GM12878 (cell line): ENCODE data around the gene RAB26. TPM values are rescaled to one million over a fixed set of nuclear protein-coding genes. Genes with fewer than 3 reads are reported as not detected.
"Not testable (repeated sequence)": the region's sequence is repeated elsewhere in the genome, so short reads cannot be mapped to it uniquely, and the experiment has no call there.

Experiments
- ATAC-seq: fragments of 200-7000 bp; cut with Tn5 transposase; 3 replicates; pipeline ENCODE4 v1.9.1; 2020; ENCODE audit warnings: mild to moderate bottlenecking, moderate library complexity
- BruUV-seq: library from RNA; stranded (reverse); fragments of 400-500 nt; replicated peaks from 2 replicates; lab custom pipeline; 2021; lab: Mats Ljungman, UMichigan
- CTCF ChIA-PET: fragments of 300-600 bp; sonication (Branson Sonifier 250); formaldehyde crosslinking; extraction: SDS; loops from one replicate; lab custom pipeline; 2021; ENCODE audit warnings: inconsistent platforms; lab: Yijun Ruan, JAX
- POLR2A ChIA-PET: fragments of 350-600 bp; formaldehyde crosslinking; extraction: SDS; loops from one replicate; lab custom pipeline; 2021; ENCODE audit warnings: inconsistent platforms; lab: Charles Lee
- RAD21 ChIA-PET: fragments of 300-600 bp; sonication (Branson Sonifier 250); formaldehyde crosslinking; loops from one replicate; lab custom pipeline; 2023; ENCODE audit warnings: antibody characterized with exemption; ENCODE audit not compliant: unreplicated experiment; lab: Charles Lee
- SMC1A ChIA-PET: fragments of 300-600 bp; sonication (Branson Sonifier 250); formaldehyde crosslinking; loops from one replicate; lab custom pipeline; 2023; ENCODE audit not compliant: unreplicated experiment, uncharacterized antibody; lab: Charles Lee
- DNase-seq: peaks from one replicate; pipeline ENCODE4 v3.0.0-alpha.2; 2011; ENCODE audit warnings: low read depth, low spot score
- FAIRE-seq: peaks from 3 replicates; lab custom pipeline; 2011; peaks lifted over from hg19 to GRCh38; lab: Jason Lieb, UNC
- H2AFZ ChIP-seq: 2 replicates; pipeline ENCODE4 v1.6.0; 2011; ENCODE audit warnings: low read depth, low read length, control low read depth; ENCODE audit not compliant: control insufficient read depth
- H3K27ac ChIP-seq: 2 replicates; pipeline ENCODE4 v1.5.1; 2011; ENCODE audit warnings: control low read depth; ENCODE audit not compliant: control insufficient read depth, insufficient read depth
- H3K27me3 ChIP-seq, 2 experiments: replicated peaks in 1 of 2; 2 replicates each; pipeline versions ENCODE4 v1.6.0 to v1.6.1; 2011; ENCODE audit warnings: low read length in 1 of 2; ENCODE audit not compliant: control insufficient read depth in 2 of 2, insufficient read depth in 2 of 2
- H3K36me3 ChIP-seq, 2 experiments: 2 replicates each; pipeline ENCODE4 v1.5.1; 2011; ENCODE audit warnings: low read length in 1 of 2; ENCODE audit not compliant: control insufficient read depth in 2 of 2, insufficient read depth in 2 of 2
- H3K4me1 ChIP-seq: 2 replicates; pipeline ENCODE4 v1.6.1; 2011; ENCODE audit warnings: mild to moderate bottlenecking, low read length, moderate library complexity, mixed read lengths; ENCODE audit not compliant: control insufficient read depth, insufficient read depth
- H3K4me2 ChIP-seq: 2 replicates; pipeline ENCODE4 v1.6.0; 2011; ENCODE audit warnings: control low read depth; ENCODE audit not compliant: control insufficient read depth, insufficient read depth
- H3K4me3 ChIP-seq: fragments of 200-600 bp; sonication (generic); 2 replicates; pipeline ENCODE4 v1.5.1; 2016
- H3K79me2 ChIP-seq: 2 replicates; pipeline ENCODE4 v1.6.0; 2011; ENCODE audit warnings: low read length; ENCODE audit not compliant: control insufficient read depth, insufficient read depth
- H3K9ac ChIP-seq: 2 replicates; pipeline ENCODE4 v1.8.0; 2011; ENCODE audit warnings: low read length, control low read depth, mixed read lengths; ENCODE audit not compliant: control insufficient read depth, insufficient read depth
- H3K9me3 ChIP-seq: replicated peaks from 3 replicates; pipeline ENCODE4 v1.5.1; 2011; ENCODE audit warnings: mild to moderate bottlenecking, low read length; ENCODE audit not compliant: control insufficient read depth, insufficient read depth
- H4K20me1 ChIP-seq: 2 replicates; pipeline ENCODE4 v1.6.0; 2011; ENCODE audit not compliant: control insufficient read depth, insufficient read depth
- BCL11A ChIP-seq: IDR thresholded peaks from 2 replicates; pipeline ENCODE4 v1.6.1; 2011; ENCODE audit warnings: low read depth, low read length
- BHLHE40 ChIP-seq, 2 experiments: fragments of 450-650 bp in 1 of 2; IDR thresholded peaks; 2 replicates each; pipeline ENCODE4 v1.6.1; 2011 to 2017; ENCODE audit warnings: low read depth in 2 of 2, borderline replicate concordance in 1 of 2, improper control_type of control experiment in 1 of 2, low read length in 1 of 2, mild to moderate bottlenecking in 1 of 2
- CBX3 ChIP-seq: fragments of 200-600 bp; sonication (generic); IDR thresholded peaks from 2 replicates; pipeline ENCODE4 v1.6.1; 2016; ENCODE audit warnings: low read depth, borderline replicate concordance
- CHD2 ChIP-seq: IDR thresholded peaks from 2 replicates; pipeline ENCODE4 v1.6.1; 2011; ENCODE audit warnings: low read depth, low read length, improper control_type of control experiment, borderline replicate concordance
- CREB1 ChIP-seq: IDR thresholded peaks from 2 replicates; pipeline ENCODE4 v1.6.1; 2012; ENCODE audit warnings: low read depth, mild to moderate bottlenecking, inconsistent platforms
- CREM ChIP-seq: IDR thresholded peaks from 2 replicates; pipeline ENCODE4 v1.6.1; 2014; ENCODE audit warnings: antibody characterized with exemption, low read depth
- EED ChIP-seq: sonication (generic); IDR thresholded peaks from 2 replicates; pipeline ENCODE4 v1.6.1; 2016; ENCODE audit warnings: antibody characterized with exemption, low read depth
- HCFC1 ChIP-seq: fragments of 150-350 bp; IDR thresholded peaks from 2 replicates; pipeline ENCODE4 v1.6.1; 2014; ENCODE audit warnings: low read length
- NR2C1 ChIP-seq: fragments of 450-650 bp; IDR thresholded peaks from 2 replicates; pipeline ENCODE4 v1.6.1; 2017; ENCODE audit warnings: antibody characterized with exemption, mild to moderate bottlenecking, moderate library complexity
- RAD21 ChIP-seq: IDR thresholded peaks from 2 replicates; pipeline ENCODE4 v1.6.1; 2011; ENCODE audit warnings: mild to moderate bottlenecking, low read depth, low read length, moderate library complexity; ENCODE audit not compliant: insufficient read depth
- RBBP5 ChIP-seq: fragments of 200-600 bp; sonication (generic); conservative IDR thresholded peaks from 2 replicates; pipeline ENCODE4 v1.6.1; 2016
- SPI1 ChIP-seq: IDR thresholded peaks from 2 replicates; pipeline ENCODE4 v1.6.1; 2011; ENCODE audit warnings: low read depth, mild to moderate bottlenecking, low read length, moderate library complexity, borderline replicate concordance; ENCODE audit not compliant: insufficient read depth
- SREBF2 ChIP-seq: IDR thresholded peaks from 2 replicates; pipeline ENCODE4 v1.6.1; 2012; ENCODE audit warnings: mild to moderate bottlenecking, low read length
- TBL1XR1 ChIP-seq: IDR thresholded peaks from 2 replicates; pipeline ENCODE4 v1.6.1; 2012; ENCODE audit warnings: low read depth, low read length, improper control_type of control experiment
- ZNF622 ChIP-seq: fragments of 450-650 bp; IDR thresholded peaks from 2 replicates; pipeline ENCODE4 v1.6.1; 2017; ENCODE audit warnings: mild to moderate bottlenecking, inconsistent platforms
- ZZZ3 ChIP-seq: IDR thresholded peaks from 2 replicates; pipeline ENCODE4 v1.6.1; 2011; ENCODE audit warnings: low read depth; ENCODE audit not compliant: control insufficient read depth, insufficient read length
- WGBS: methylation state at CpG from one replicate; pipeline ENCODE4 v1.1.6; 2016; ENCODE audit warnings: low lambda C conversion rate; ENCODE audit not compliant: insufficient replicate concordance, insufficient coverage; ENCODE audit errors: missing lambda C conversion rate; 5-methylcytosine and 5-hydroxymethylcytosine counted together
- in situ Hi-C: fragments of 300-500 bp; cut with MboI; formaldehyde crosslinking; loops from 9 replicates; pipeline ENCODE4 v1.14.3; 2018; ENCODE audit warnings: mixed read lengths
- intact Hi-C: fragments of 100-400 bp; cut with micrococcal nuclease; formaldehyde crosslinking; loops from one replicate; pipeline ENCODE4 v1.14.2; 2022; ENCODE audit not compliant: unreplicated experiment
- polyA plus RNA-seq, 11 experiments: library from polyadenylated mRNA; depleted of rRNA in 4 of 11; unstranded in 6 of 11; stranded (reverse) in 5 of 11; fragments of >200 nt; fragmentation: Nextera tagmentation in 4 of 11; fragmentation: Illumina TruSeq in 1 of 11; extraction: Ambion mirVana in 4 of 11; extraction: Trizol in 1 of 11; gene quantifications; 1 replicate in 1 of 11; 2 replicates in 10 of 11; pipeline versions ENCODE4 v1.2.1 to v1.2.3, GENCODE V29; 2011 to 2016; ENCODE audit warnings: inconsistent platforms in 2 of 11, missing spikeins in 2 of 11, low read depth in 1 of 11
- total RNA-seq, 4 experiments: library from RNA; depleted of rRNA in 3 of 4; stranded (reverse); fragments of >200 nt in 3 of 4; fragmentation: Illumina TruSeq in 1 of 4; extraction: Trizol in 1 of 4; gene quantifications; 2 replicates each; pipeline versions ENCODE4 v1.2.1 to v1.2.3, GENCODE V29; 2013 to 2021
- TF ChIP-seq, protein P1 (sequence below), 3 experiments: IDR thresholded peaks in 2 of 3; conservative IDR thresholded peaks in 1 of 3; 2 replicates each; pipeline ENCODE4 v1.5.1; 2011; ENCODE audit warnings: low read depth in 3 of 3, low read length in 3 of 3, mild to moderate bottlenecking in 3 of 3, control low read depth in 2 of 3, moderate library complexity in 2 of 3, inconsistent platforms in 1 of 3, mixed read lengths in 1 of 3; ENCODE audit not compliant: control insufficient read depth in 2 of 3, insufficient read depth in 1 of 3; ENCODE audit errors: extremely low read depth in 1 of 3

Gene RAB26
- total and polyA plus RNA-seq, 10 of the 15 experiments (the other 5 are each of a cell fraction or from before 2014, with no cell fraction given): 0.13 to 4.5 (median 0.33) TPM; not detected in 1

DNA sequence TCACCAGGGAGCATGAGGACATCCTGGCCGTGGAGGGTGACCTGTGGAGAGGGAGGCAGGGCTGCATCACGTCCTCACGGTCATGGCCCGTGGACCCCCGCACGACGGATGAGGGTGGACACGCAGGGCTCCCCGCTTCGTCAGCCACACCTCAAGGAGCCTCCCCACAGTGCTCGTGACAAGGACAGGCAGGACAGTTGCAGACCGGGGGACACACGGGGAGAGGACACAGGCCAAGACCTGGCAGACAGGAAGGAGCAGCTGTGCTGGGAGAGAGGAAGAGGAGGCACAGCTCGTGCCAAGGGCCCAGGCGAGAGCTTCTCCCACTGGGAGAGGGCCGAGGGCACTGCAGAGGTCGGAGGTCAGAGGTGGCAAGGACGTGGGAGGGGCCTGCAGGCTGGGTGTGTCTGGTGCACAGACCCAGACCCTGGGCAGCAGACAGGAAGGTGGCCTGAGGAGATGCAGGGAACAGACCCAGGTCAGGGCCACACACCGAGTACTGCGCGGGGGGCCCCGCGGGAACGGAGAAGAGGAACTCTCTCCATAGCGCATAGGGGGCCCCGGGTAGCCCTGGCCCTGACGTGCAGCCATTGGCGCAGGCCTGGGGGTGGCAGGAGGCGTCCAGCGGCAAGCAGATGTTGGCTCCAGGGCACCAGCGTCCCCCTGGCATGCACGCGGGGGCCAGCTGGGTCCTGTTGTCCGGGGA, 33.4 kb upstream of the RAB26 start:
- CTCF ChIA-PET, BruUV-seq, H3K4me2 ChIP-seq, H3K9ac ChIP-seq, DNase-seq, H3K9me3 ChIP-seq, H3K27me3 ChIP-seq, H4K20me1 ChIP-seq, POLR2A ChIA-PET, H3K27ac ChIP-seq, intact Hi-C loops, H3K79me2 ChIP-seq, ATAC-seq, SMC1A ChIA-PET, H2AFZ ChIP-seq, in situ Hi-C loops, RAD21 ChIA-PET, H3K36me3 ChIP-seq, H3K4me3 ChIP-seq, FAIRE-seq, H3K4me1 ChIP-seq: not testable (repeated sequence)
- 91% methylated on average over 23 of the region's 34 CpGs for WGBS

DNA sequence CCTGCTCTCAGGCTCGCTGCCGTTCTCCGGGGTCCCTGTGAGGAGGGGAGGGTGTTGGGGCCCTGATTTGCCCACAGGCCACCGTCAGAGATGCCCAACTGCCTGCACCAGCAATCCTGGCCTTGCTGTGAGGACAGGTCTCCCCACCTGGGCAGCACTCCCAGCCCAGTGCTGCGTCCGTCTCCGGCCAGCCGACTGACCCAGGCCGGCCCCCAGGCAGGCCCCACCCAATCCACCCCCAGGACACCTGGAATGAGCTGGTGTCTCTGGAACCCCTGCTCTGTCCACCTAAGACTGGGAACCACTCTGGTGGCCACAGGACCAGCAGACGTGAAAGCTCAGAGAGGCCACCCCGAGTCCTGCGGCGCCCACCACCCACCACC, 32.8 kb upstream of the RAB26 start:
- intact Hi-C loops: no loop called here
- ChIA-PET CTCF (no interaction called here), POLR2A (no interaction called here), SMC1A (no interaction called here), RAD21 (no interaction called here)
- no TSS peak for BruUV-seq
- H4K20me1 ChIP-seq: no peaks in the 10 kb centered on the region
- in situ Hi-C loops: no loop called here
- WGBS: 93% methylated on average over 10 of the region's 13 CpGs
- no peak for FAIRE-seq
- H3K9me3 ChIP-seq: no peaks in the 10 kb centered on the region
- H3K36me3 ChIP-seq: no peaks in the 10 kb centered on the region; a peak in 1 of 4 replicates
- no peaks in the 10 kb centered on the region for H3K79me2 ChIP-seq
- H3K27me3 ChIP-seq: no peaks in the 10 kb centered on the region
- no peak overlapping the region for H3K27ac ChIP-seq
- DNase-seq: no peak
- no peak overlapping the region for H3K9ac ChIP-seq
- no peak for TF ChIP-seq NR2C1
- TF ChIP-seq HCFC1: no peak
- no peak for TF ChIP-seq SPI1
- no peak for TF ChIP-seq RAD21
- TF ChIP-seq ZNF622: no peak
- no peak for TF ChIP-seq TBL1XR1
- TF ChIP-seq CHD2: no peak
- no peak for TF ChIP-seq BHLHE40 (IDR thresholded peaks at IDR 0.05; ENCODE audit: borderline replicate concordance in 1 of 2, low read depth in 2 of 2, low read length in 1 of 2)
- no peak for TF ChIP-seq RBBP5
- TF ChIP-seq SREBF2: no peak
- no peak for TF ChIP-seq ZZZ3
- no peak for TF ChIP-seq EED
- TF ChIP-seq CBX3: no peak
- TF ChIP-seq CREM: no peak
- TF ChIP-seq BCL11A: no peak
- TF ChIP-seq, protein P1, sequence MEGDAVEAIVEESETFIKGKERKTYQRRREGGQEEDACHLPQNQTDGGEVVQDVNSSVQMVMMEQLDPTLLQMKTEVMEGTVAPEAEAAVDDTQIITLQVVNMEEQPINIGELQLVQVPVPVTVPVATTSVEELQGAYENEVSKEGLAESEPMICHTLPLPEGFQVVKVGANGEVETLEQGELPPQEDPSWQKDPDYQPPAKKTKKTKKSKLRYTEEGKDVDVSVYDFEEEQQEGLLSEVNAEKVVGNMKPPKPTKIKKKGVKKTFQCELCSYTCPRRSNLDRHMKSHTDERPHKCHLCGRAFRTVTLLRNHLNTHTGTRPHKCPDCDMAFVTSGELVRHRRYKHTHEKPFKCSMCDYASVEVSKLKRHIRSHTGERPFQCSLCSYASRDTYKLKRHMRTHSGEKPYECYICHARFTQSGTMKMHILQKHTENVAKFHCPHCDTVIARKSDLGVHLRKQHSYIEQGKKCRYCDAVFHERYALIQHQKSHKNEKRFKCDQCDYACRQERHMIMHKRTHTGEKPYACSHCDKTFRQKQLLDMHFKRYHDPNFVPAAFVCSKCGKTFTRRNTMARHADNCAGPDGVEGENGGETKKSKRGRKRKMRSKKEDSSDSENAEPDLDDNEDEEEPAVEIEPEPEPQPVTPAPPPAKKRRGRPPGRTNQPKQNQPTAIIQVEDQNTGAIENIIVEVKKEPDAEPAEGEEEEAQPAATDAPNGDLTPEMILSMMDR (IDR thresholded peaks at IDR 0.05 in 2 of 3, conservative IDR thresholded peaks at IDR 0.05 in 1 of 3; ENCODE audit: control insufficient read depth in 2 of 3, extremely low read depth in 1 of 3, insufficient read depth in 1 of 3, low read depth in 3 of 3, low read length in 3 of 3): no peak
- no peak for TF ChIP-seq CREB1
- no peak overlapping the region for H3K4me2 ChIP-seq
- no peaks in the 10 kb centered on the region for H3K4me1 ChIP-seq
- ATAC-seq: no peak
- H2AFZ ChIP-seq: no peak overlapping the region
- no peak overlapping the region for H3K4me3 ChIP-seq
